ENCODE measurements around the gene CYP2R1. TPM values are rescaled to one million over a fixed set of nuclear protein-coding genes. Genes with fewer than 3 reads are reported as not detected.
A peak's percentile ranks its signal among the peaks of the same experiment; 100 is the strongest.

CYP2R1 gene
- total and polyA plus RNA-seq, 2 of the 13 experiments (the other 11 are each of a cell fraction or from before 2014, with no cell fraction given): 0.59 to 0.60 TPM

DNA sequence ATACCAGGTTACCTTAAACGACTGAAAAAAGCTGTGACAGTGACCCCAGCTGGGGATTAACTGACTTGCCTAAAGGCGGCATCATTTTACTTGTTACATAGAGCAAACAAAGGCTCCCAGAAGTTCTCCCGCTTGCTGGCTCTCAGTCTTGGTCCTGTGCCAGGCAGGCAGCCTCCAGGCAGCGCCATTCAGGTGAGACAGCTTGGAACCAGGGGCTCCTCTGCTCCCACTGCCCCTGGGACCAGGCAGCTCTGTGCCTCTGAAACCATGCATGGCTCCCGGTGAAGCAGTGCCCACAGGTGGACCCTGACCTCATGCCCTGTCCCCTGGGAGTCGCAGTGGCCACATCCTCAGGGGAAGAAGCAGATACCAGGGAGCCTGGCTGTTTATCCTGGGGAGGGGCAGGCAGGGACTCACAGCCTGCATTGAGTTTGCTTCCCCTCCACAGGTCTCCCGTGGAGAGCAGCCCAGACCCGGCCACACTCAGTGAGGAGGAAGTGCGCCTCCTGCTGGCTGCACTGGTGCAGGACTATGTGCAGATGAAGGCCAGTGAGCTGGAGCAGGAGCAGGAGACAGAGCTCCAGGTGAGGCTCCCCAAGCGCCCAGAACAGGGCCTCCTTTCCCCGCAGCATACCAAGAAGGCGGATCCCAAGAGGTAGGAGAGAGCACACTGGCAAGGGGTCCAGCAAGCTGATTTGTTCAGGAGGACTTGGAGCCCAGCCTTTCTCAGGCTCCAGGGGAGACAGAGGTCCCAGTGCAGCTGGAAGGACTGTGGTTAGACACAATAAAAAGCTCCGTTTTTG lies 15.6 kb upstream of the CYP2R1 start (continued):
- TF ChIP-seq ZNF256 (CRISPR knock-in tag; conservative IDR thresholded peaks at IDR 0.05) (no peak), FOXO1 (CRISPR knock-in tag; IDR thresholded peaks at IDR 0.05) (no peak), ZMYM4 (CRISPR knock-in tag; IDR thresholded peaks at IDR 0.05) (peak; percentile 82), GPN1 (CRISPR knock-in tag; IDR thresholded peaks at IDR 0.05; ENCODE audit: borderline replicate concordance) (no peak), ZNF367 (CRISPR knock-in tag; IDR thresholded peaks at IDR 0.05; ENCODE audit: borderline replicate concordance) (no peak), ARNT2 (CRISPR knock-in tag; IDR thresholded peaks at IDR 0.05; ENCODE audit: low read depth) (0 out of 2 replicates have a peak, but pooled peaks have one; percentile 34), ZNF709 (CRISPR knock-in tag; IDR thresholded peaks at IDR 0.05) (no peak; the same call in 1 of the 2 replicates), ZNF639 (CRISPR knock-in tag; conservative IDR thresholded peaks at IDR 0.05) (no peak), ZNF343 (CRISPR knock-in tag; IDR thresholded peaks at IDR 0.05) (no peak), SMAD1 (CRISPR knock-in tag; IDR thresholded peaks at IDR 0.05; ENCODE audit: borderline replicate concordance, low read depth) (no peak), ZNF143 (CRISPR knock-in tag; IDR thresholded peaks at IDR 0.05) (no peak), HCFC1 (IDR thresholded peaks at IDR 0.05; ENCODE audit: low read depth, low read length) (no peak)
- TF ChIP-seq, protein P1, sequence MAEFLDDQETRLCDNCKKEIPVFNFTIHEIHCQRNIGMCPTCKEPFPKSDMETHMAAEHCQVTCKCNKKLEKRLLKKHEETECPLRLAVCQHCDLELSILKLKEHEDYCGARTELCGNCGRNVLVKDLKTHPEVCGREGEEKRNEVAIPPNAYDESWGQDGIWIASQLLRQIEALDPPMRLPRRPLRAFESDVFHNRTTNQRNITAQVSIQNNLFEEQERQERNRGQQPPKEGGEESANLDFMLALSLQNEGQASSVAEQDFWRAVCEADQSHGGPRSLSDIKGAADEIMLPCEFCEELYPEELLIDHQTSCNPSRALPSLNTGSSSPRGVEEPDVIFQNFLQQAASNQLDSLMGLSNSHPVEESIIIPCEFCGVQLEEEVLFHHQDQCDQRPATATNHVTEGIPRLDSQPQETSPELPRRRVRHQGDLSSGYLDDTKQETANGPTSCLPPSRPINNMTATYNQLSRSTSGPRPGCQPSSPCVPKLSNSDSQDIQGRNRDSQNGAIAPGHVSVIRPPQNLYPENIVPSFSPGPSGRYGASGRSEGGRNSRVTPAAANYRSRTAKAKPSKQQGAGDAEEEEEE (CRISPR knock-in tag; IDR thresholded peaks at IDR 0.05; ENCODE audit: borderline replicate concordance): no peak
- TF ChIP-seq, protein P2, sequence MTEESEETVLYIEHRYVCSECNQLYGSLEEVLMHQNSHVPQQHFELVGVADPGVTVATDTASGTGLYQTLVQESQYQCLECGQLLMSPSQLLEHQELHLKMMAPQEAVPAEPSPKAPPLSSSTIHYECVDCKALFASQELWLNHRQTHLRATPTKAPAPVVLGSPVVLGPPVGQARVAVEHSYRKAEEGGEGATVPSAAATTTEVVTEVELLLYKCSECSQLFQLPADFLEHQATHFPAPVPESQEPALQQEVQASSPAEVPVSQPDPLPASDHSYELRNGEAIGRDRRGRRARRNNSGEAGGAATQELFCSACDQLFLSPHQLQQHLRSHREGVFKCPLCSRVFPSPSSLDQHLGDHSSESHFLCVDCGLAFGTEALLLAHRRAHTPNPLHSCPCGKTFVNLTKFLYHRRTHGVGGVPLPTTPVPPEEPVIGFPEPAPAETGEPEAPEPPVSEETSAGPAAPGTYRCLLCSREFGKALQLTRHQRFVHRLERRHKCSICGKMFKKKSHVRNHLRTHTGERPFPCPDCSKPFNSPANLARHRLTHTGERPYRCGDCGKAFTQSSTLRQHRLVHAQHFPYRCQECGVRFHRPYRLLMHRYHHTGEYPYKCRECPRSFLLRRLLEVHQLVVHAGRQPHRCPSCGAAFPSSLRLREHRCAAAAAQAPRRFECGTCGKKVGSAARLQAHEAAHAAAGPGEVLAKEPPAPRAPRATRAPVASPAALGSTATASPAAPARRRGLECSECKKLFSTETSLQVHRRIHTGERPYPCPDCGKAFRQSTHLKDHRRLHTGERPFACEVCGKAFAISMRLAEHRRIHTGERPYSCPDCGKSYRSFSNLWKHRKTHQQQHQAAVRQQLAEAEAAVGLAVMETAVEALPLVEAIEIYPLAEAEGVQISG (CRISPR knock-in tag; IDR thresholded peaks at IDR 0.05): peak; percentile 26; the same call in 1 of the 2 replicates
- TF ChIP-seq, protein P3, sequence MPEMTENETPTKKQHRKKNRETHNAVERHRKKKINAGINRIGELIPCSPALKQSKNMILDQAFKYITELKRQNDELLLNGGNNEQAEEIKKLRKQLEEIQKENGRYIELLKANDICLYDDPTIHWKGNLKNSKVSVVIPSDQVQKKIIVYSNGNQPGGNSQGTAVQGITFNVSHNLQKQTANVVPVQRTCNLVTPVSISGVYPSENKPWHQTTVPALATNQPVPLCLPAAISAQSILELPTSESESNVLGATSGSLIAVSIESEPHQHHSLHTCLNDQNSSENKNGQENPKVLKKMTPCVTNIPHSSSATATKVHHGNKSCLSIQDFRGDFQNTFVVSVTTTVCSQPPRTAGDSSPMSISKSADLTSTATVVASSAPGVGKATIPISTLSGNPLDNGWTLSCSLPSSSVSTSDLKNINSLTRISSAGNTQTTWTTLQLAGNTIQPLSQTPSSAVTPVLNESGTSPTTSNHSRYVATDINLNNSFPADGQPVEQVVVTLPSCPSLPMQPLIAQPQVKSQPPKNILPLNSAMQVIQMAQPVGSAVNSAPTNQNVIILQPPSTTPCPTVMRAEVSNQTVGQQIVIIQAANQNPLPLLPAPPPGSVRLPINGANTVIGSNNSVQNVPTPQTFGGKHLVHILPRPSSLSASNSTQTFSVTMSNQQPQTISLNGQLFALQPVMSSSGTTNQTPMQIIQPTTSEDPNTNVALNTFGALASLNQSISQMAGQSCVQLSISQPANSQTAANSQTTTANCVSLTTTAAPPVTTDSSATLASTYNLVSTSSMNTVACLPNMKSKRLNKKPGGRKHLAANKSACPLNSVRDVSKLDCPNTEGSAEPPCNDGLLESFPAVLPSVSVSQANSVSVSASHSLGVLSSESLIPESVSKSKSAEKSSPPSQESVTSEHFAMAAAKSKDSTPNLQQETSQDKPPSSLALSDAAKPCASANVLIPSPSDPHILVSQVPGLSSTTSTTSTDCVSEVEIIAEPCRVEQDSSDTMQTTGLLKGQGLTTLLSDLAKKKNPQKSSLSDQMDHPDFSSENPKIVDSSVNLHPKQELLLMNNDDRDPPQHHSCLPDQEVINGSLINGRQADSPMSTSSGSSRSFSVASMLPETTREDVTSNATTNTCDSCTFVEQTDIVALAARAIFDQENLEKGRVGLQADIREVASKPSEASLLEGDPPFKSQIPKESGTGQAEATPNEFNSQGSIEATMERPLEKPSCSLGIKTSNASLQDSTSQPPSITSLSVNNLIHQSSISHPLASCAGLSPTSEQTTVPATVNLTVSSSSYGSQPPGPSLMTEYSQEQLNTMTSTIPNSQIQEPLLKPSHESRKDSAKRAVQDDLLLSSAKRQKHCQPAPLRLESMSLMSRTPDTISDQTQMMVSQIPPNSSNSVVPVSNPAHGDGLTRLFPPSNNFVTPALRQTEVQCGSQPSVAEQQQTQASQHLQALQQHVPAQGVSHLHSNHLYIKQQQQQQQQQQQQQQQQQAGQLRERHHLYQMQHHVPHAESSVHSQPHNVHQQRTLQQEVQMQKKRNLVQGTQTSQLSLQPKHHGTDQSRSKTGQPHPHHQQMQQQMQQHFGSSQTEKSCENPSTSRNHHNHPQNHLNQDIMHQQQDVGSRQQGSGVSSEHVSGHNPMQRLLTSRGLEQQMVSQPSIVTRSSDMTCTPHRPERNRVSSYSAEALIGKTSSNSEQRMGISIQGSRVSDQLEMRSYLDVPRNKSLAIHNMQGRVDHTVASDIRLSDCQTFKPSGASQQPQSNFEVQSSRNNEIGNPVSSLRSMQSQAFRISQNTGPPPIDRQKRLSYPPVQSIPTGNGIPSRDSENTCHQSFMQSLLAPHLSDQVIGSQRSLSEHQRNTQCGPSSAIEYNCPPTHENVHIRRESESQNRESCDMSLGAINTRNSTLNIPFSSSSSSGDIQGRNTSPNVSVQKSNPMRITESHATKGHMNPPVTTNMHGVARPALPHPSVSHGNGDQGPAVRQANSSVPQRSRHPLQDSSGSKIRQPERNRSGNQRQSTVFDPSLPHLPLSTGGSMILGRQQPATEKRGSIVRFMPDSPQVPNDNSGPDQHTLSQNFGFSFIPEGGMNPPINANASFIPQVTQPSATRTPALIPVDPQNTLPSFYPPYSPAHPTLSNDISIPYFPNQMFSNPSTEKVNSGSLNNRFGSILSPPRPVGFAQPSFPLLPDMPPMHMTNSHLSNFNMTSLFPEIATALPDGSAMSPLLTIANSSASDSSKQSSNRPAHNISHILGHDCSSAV (CRISPR knock-in tag; IDR thresholded peaks at IDR 0.05; ENCODE audit: borderline replicate concordance): no peak

Measured in HepG2 (cell line).